ENCODE measurements around the gene STRIP1. TPM values are rescaled to one million over a fixed set of nuclear protein-coding genes. Genes with fewer than 3 reads are reported as not detected.

The STRIP1 gene
- total and polyA plus RNA-seq, 10 of the 15 experiments (the other 5 are each of a cell fraction or from before 2014, with no cell fraction given), result 6.3 to 26.6 (median 18.0) TPM

DNA sequence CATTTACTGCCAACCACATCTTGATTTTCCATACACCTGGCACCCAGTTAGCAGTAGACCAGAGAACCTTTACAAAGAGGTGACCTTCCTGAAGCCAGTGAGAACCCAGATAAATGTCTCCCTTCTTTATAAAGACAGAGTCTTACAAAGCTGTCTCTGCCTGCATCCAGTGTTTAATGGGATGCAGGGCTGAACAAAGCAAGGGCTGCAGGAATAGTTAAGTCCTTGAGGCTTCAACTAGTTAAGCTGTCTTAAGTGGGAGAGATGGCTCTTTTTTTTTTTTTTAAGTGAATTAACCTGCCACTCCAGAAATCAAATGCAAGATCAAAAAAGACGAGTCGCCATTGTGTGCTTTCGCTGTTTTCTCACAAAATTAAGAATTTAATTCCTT is 48.4 kb upstream of the STRIP1 start (continued):
- no peak for TF ChIP-seq PML (IDR thresholded peaks at IDR 0.05; ENCODE audit: low read length)
- TF ChIP-seq, protein P1, sequence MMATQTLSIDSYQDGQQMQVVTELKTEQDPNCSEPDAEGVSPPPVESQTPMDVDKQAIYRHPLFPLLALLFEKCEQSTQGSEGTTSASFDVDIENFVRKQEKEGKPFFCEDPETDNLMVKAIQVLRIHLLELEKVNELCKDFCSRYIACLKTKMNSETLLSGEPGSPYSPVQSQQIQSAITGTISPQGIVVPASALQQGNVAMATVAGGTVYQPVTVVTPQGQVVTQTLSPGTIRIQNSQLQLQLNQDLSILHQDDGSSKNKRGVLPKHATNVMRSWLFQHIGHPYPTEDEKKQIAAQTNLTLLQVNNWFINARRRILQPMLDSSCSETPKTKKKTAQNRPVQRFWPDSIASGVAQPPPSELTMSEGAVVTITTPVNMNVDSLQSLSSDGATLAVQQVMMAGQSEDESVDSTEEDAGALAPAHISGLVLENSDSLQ (IDR thresholded peaks at IDR 0.05), result no peak

DNA sequence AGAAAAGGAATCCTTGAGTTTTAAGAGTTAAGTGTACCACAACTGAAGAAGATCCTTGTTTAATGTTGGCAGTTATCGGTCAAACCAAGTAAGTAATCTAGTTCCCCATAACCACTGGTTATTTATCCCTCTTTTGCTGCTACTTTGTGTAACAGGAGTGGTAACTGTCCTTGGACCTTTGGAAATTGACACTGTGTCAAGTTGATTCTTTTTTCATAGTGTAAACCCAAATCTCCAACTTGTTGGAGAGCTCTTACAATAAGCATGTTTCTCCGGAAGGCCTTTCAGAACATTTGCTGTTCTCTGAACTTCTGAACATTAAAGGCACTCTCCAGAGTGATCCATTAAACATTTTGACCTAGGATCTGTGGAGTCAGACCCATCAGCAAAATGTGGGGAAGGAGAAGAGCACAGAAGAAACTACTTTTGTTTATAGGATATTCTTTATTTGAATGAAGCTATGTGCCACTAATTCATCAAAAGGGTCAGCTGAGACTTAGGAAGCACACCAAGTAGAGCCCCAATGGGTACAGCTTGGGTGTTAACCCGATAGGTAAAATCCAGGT is 46.0 kb upstream of the STRIP1 start:
- Histone ChIP-seq H3K4me3 (peak overlapping the region; percentile 21; the same call in 1 of the 2 replicates), H3K27me3 (replicated peaks in 1 of 2; ENCODE audit: control insufficient read depth in 2 of 2, insufficient read depth in 2 of 2, low read length in 1 of 2) (no peaks in the 10 kb centered on the region), H3K4me1 (ENCODE audit: control insufficient read depth, insufficient read depth, low read length) (peaks cover 7% of the 10 kb centered on the region), H4K20me1 (ENCODE audit: control insufficient read depth, insufficient read depth) (no peaks in the 10 kb centered on the region; the same call in 1 of the 2 replicates), H3K9me3 (replicated peaks; ENCODE audit: control insufficient read depth, insufficient read depth, low read length) (no peaks in the 10 kb centered on the region), H3K27ac (ENCODE audit: control insufficient read depth, insufficient read depth) (no peak overlapping the region), H3K9ac (ENCODE audit: control insufficient read depth, insufficient read depth, low read length) (no peak overlapping the region), H3K79me2 (ENCODE audit: control insufficient read depth, insufficient read depth, low read length) (peaks cover 45% of the 10 kb centered on the region), H3K4me2 (ENCODE audit: control insufficient read depth, insufficient read depth) (peak overlapping the region; percentile 44), H2AFZ (ENCODE audit: control insufficient read depth, low read depth, low read length) (no peak overlapping the region), H3K36me3 (ENCODE audit: control insufficient read depth in 2 of 2, insufficient read depth in 2 of 2, low read length in 1 of 2) (peaks cover 0 to 2% of the 10 kb centered on the region in 2 experiments; a peak in 1 of 4 replicates)
- SMC1A ChIA-PET (ENCODE audit: uncharacterized antibody, unreplicated experiment), result interaction anchor here (0.6 to 13.9 kb wide), 10 partner anchors 10 to 349 kb away, joined by 3 to 431 read pairs (median 6); partner anchors contain the start of gene STRIP1
- in situ Hi-C loops (cut with MboI), result loop anchor here (5.0 kb wide), 2 partner anchors 346 to 441 kb away; partner anchors contain the start of gene GNAI3
- BruUV-seq (replicated peaks), result no TSS peak
- ATAC-seq (no peak), FAIRE-seq (no peak), DNase-seq (ENCODE audit: low read depth, low spot score) (no peak)
- CTCF ChIA-PET, result interaction anchor here (1.3 to 16.8 kb wide), 7 partner anchors 10 to 348 kb away, joined by 3 to 759 read pairs (median 9); no protein-coding TSS in a partner anchor
- WGBS (ENCODE audit: insufficient coverage, insufficient replicate concordance, low lambda C conversion rate, missing lambda C conversion rate), result 95% methylated on average over 3 of the region's 3 CpGs
- POLR2A ChIA-PET, result interaction anchor here (1.6 to 1.9 kb wide), 2 partner anchors 14 to 46 kb away, joined by 4 to 9 read pairs; partner anchors contain the start of gene STRIP1
- intact Hi-C loops (cut with micrococcal nuclease; ENCODE audit: unreplicated experiment), result no loop called here
- RAD21 ChIA-PET (ENCODE audit: unreplicated experiment), result interaction anchor here (1.4 to 6.5 kb wide), 2 partner anchors 22 to 212 kb away, joined by 4 to 94 read pairs; no protein-coding TSS in a partner anchor
- no peak for TF ChIP-seq RAD21 (IDR thresholded peaks at IDR 0.05; ENCODE audit: insufficient read depth, low read depth, low read length)
- TF ChIP-seq, protein P2, sequence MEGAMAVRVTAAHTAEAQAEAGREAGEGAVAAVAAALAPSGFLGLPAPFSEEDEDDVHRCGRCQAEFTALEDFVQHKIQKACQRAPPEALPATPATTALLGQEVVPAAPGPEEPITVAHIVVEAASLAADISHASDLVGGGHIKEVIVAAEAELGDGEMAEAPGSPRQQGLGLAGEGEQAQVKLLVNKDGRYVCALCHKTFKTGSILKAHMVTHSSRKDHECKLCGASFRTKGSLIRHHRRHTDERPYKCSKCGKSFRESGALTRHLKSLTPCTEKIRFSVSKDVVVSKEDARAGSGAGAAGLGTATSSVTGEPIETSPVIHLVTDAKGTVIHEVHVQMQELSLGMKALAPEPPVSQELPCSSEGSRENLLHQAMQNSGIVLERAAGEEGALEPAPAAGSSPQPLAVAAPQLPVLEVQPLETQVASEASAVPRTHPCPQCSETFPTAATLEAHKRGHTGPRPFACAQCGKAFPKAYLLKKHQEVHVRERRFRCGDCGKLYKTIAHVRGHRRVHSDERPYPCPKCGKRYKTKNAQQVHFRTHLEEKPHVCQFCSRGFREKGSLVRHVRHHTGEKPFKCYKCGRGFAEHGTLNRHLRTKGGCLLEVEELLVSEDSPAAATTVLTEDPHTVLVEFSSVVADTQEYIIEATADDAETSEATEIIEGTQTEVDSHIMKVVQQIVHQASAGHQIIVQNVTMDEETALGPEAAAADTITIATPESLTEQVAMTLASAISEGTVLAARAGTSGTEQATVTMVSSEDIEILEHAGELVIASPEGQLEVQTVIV (IDR thresholded peaks at IDR 0.05; ENCODE audit: borderline replicate concordance, partially characterized antibody), result no peak
- TF ChIP-seq GABPA (IDR thresholded peaks at IDR 0.05; ENCODE audit: low read depth), result no peak
- no peak for TF ChIP-seq IKZF2 (IDR thresholded peaks at IDR 0.05)
- no peak for TF ChIP-seq NFYB (IDR thresholded peaks at IDR 0.05; ENCODE audit: insufficient read depth, low read depth, low read length)
